Esophagus muscularis mucosa (tissue), 4 donors: Measurements from ENCODE around the gene EIF4G1.

Source experiments
- EP300 ChIP-seq: sonication (generic); formaldehyde crosslinking; IDR thresholded peaks from one replicate; pipeline ENCODE4 v1.6.1; 2017; ENCODE audit warnings: antibody characterized with exemption
- POLR2A ChIP-seq: fragments of 450-650 bp; IDR thresholded peaks from one replicate; pipeline ENCODE4 v1.6.1; 2017; ENCODE audit warnings: antibody characterized with exemption, moderate library complexity, mild to moderate bottlenecking, low read depth
- POLR2AphosphoS5 ChIP-seq, 2 donors: sonication (generic); formaldehyde crosslinking; IDR thresholded peaks; one replicate each; pipeline ENCODE4 v1.6.1; 2017; ENCODE audit warnings: antibody characterized with exemption in 2 of 2
- TF ChIP-seq, protein P1 (sequence below), 3 experiments: fragments of 200-600 bp in 2 of 3; fragments of 450-650 bp in 1 of 3; sonication (generic) in 2 of 3; IDR thresholded peaks; one replicate each; pipeline ENCODE4 v1.5.1; 2017 to 2019; ENCODE audit warnings: antibody characterized with exemption in 3 of 3, mild to moderate bottlenecking in 2 of 3, moderate library complexity in 1 of 3

DNA sequence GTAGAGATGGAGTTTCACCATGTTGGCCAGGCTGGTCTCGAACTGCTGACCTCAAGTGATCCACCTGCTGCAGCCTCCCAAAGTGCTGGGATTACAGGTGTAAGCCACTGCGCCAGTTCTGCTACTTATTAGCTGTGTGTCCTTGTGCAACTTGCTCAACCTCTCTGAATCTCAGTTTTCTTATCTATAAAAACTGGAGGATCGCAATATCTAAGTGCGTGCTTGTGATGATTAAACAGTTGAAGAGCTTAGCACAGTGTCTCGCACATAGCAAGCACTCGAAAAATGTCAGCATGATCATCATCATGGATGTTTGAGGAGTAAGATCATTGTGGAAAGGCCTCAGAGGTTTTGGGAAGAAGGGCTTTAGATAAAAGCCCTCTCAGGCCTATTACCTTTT is 36.2 kb downstream of the EIF4G1 start:
- TF ChIP-seq POLR2A (no peak), POLR2AphosphoS5 (IDR thresholded peaks at IDR 0.05) (no peak), EP300 (no peak)
- TF ChIP-seq, protein P1, sequence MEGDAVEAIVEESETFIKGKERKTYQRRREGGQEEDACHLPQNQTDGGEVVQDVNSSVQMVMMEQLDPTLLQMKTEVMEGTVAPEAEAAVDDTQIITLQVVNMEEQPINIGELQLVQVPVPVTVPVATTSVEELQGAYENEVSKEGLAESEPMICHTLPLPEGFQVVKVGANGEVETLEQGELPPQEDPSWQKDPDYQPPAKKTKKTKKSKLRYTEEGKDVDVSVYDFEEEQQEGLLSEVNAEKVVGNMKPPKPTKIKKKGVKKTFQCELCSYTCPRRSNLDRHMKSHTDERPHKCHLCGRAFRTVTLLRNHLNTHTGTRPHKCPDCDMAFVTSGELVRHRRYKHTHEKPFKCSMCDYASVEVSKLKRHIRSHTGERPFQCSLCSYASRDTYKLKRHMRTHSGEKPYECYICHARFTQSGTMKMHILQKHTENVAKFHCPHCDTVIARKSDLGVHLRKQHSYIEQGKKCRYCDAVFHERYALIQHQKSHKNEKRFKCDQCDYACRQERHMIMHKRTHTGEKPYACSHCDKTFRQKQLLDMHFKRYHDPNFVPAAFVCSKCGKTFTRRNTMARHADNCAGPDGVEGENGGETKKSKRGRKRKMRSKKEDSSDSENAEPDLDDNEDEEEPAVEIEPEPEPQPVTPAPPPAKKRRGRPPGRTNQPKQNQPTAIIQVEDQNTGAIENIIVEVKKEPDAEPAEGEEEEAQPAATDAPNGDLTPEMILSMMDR (IDR thresholded peaks at IDR 0.05) = no peak
